ENCODE results near the gene CACNG1.
"Not testable (repeated sequence)": the region's sequence is repeated elsewhere in the genome, so short reads cannot be mapped to it uniquely, and the experiment has no call there.

Gene CACNG1

GRCh38 chr17:67025216-67025792 is 19.1 kb upstream of the CACNG1 start:
- no peak for DNase-seq (ENCODE audit: low read depth)

- no peak for DNase-seq (ENCODE audit: low read depth)
These were observed 18.0 kb upstream of the CACNG1 start for GRCh38 chr17:67026341-67026740.

GRCh38 chr17:67027031-67027628 is 17.2 kb upstream of the CACNG1 start:
- DNase-seq (ENCODE audit: low read depth) = no peak

- DNase-seq (ENCODE audit: low read depth) = no peak
These were observed 13.7 kb upstream of the CACNG1 start for GRCh38 chr17:67030641-67031040.

- DNase-seq (ENCODE audit: low read depth) = no peak
These were observed 12.0 kb upstream of the CACNG1 start for GRCh38 chr17:67032382-67032781.

GRCh38 chr17:67032985-67033384 is 11.4 kb upstream of the CACNG1 start:
- no peak for DNase-seq (ENCODE audit: low read depth)

- no peak for DNase-seq (ENCODE audit: low read depth)
These were observed 10.7 kb upstream of the CACNG1 start for GRCh38 chr17:67033613-67034012.

- DNase-seq (ENCODE audit: low read depth) = no peak
These were observed 8.9 kb upstream of the CACNG1 start for GRCh38 chr17:67035131-67036083.

GRCh38 chr17:67038861-67039365 is 5.4 kb upstream of the CACNG1 start:
- DNase-seq (ENCODE audit: low read depth) = no peak

GRCh38 chr17:67040652-67041051 is 3.7 kb upstream of the CACNG1 start:
- DNase-seq (ENCODE audit: low read depth) = no peak

GRCh38 chr17:67041119-67041518 is 3.2 kb upstream of the CACNG1 start:
- not testable (repeated sequence) for DNase-seq (ENCODE audit: low read depth)

GRCh38 chr17:67041531-67041930 is 2.8 kb upstream of the CACNG1 start:
- no peak for DNase-seq (ENCODE audit: low read depth)

- no peak for DNase-seq (ENCODE audit: low read depth)
These were observed 2.1 kb upstream of the CACNG1 start for GRCh38 chr17:67041941-67042899.

- DNase-seq (ENCODE audit: low read depth) = no peak
These were observed 1.1 kb upstream of the CACNG1 start for GRCh38 chr17:67043283-67043682.

GRCh38 chr17:67044940-67045339 is 586 bp downstream of the CACNG1 start:
- DNase-seq (ENCODE audit: low read depth) = no peak

- DNase-seq (ENCODE audit: low read depth) = no peak
These were observed 2.0 kb downstream of the CACNG1 start for GRCh38 chr17:67046398-67046797.

- no peak for DNase-seq (ENCODE audit: low read depth)
These were observed 3.0 kb downstream of the CACNG1 start for GRCh38 chr17:67047382-67047781.

- DNase-seq (ENCODE audit: low read depth) = no peak
These were observed 4.8 kb downstream of the CACNG1 start for GRCh38 chr17:67049025-67049739.

GRCh38 chr17:67050066-67050465 is 5.7 kb downstream of the CACNG1 start:
- no peak for DNase-seq (ENCODE audit: low read depth)

- no peak for DNase-seq (ENCODE audit: low read depth)
These were observed 6.3 kb downstream of the CACNG1 start for GRCh38 chr17:67050471-67051154.
